Renal cortical epithelial cell (primary cell): ENCODE results near the gene POU6F1. TPM values are rescaled to one million over a fixed set of nuclear protein-coding genes. Genes with fewer than 3 reads are reported as not detected.
"Not testable (repeated sequence)": the region's sequence is repeated elsewhere in the genome, so short reads cannot be mapped to it uniquely, and the experiment has no call there.

ENCODE experiments used
- DNase-seq: peaks from one replicate; pipeline ENCODE4 v3.0.0-alpha.2; 2011; ENCODE audit warnings: low read depth
- total RNA-seq: library from RNA; depleted of rRNA; stranded (reverse); fragments of >200 nt; gene quantifications from 2 replicates; pipeline ENCODE4 v1.2.3, GENCODE V29; 2014

Gene POU6F1
- 0.35 and 2.6 TPM in 2 replicates for total RNA-seq

- peak; percentile 69 for DNase-seq
These were observed at the start of gene POU6F1 for GRCh38 chr12:51217968-51218606. Gene POU6F1, minus strand, starts transcription at chr12:51218062. Its CDS starts 11,226 bp downstream, at chr12:51206836.

GRCh38 chr12:51265024-51265423, 47.2 kb upstream of the POU6F1 start:
- no peak for DNase-seq

GRCh38 chr12:51264297-51264696, 46.4 kb upstream of the POU6F1 start:
- DNase-seq: no peak

- no peak for DNase-seq
These were observed 45.5 kb upstream of the POU6F1 start for GRCh38 chr12:51263341-51263740.

- peak; percentile 73 for DNase-seq
These were observed 44.9 kb upstream of the POU6F1 start for GRCh38 chr12:51262758-51263177.

- not testable (repeated sequence) for DNase-seq
These were observed 41.7 kb upstream of the POU6F1 start for GRCh38 chr12:51259600-51259999.

- peak; percentile 70 for DNase-seq
These were observed 36.7 kb upstream of the POU6F1 start for GRCh38 chr12:51254536-51254935.

GRCh38 chr12:51253276-51253675, 35.4 kb upstream of the POU6F1 start:
- no peak for DNase-seq

GRCh38 chr12:51247523-51248206, 29.8 kb upstream of the POU6F1 start:
- DNase-seq: no peak

GRCh38 chr12:51246254-51246853, 28.5 kb upstream of the POU6F1 start:
- DNase-seq: no peak

- DNase-seq: no peak
These were observed 27.8 kb upstream of the POU6F1 start for GRCh38 chr12:51245476-51246253.

GRCh38 chr12:51244269-51244668, 26.4 kb upstream of the POU6F1 start:
- no peak for DNase-seq

GRCh38 chr12:51242876-51243275, 25.0 kb upstream of the POU6F1 start:
- no peak for DNase-seq

- no peak for DNase-seq
These were observed 24.3 kb upstream of the POU6F1 start for GRCh38 chr12:51242120-51242519.

- no peak for DNase-seq
These were observed 23.1 kb upstream of the POU6F1 start for GRCh38 chr12:51240971-51241370.

- DNase-seq: peak; percentile 88
These were observed 20.9 kb upstream of the POU6F1 start, which contains the start of gene DAZAP2 for GRCh38 chr12:51238510-51239334. Gene DAZAP2, plus strand, starts transcription at chr12:51238826. Its CDS starts 82 bp downstream, at chr12:51238908.

GRCh38 chr12:51238037-51238509, 20.2 kb upstream of the POU6F1 start:
- no peak for DNase-seq

GRCh38 chr12:51234530-51234929, 16.7 kb upstream of the POU6F1 start:
- no peak for DNase-seq

- no peak for DNase-seq
These were observed 14.8 kb upstream of the POU6F1 start for GRCh38 chr12:51232642-51233041.

- peak; percentile 41 for DNase-seq
These were observed 11.4 kb upstream of the POU6F1 start for GRCh38 chr12:51229116-51229809.
